IMR-90 (cell line): ENCODE data around the gene DHDH. TPM values are rescaled to one million over a fixed set of nuclear protein-coding genes. Genes with fewer than 3 reads are reported as not detected.

Experiments used
- ATAC-seq: fragments of 200-7000 bp; cut with Tn5 transposase; 2 replicates; pipeline ENCODE4 v1.9.1; 2020; ENCODE audit warnings: low read depth, mild to moderate bottlenecking, moderate library complexity
- BruUV-seq: library from RNA; stranded (reverse); fragments of 400-500 nt; replicated peaks from 2 replicates; lab custom pipeline; 2021; lab: Mats Ljungman, UMichigan
- CTCF ChIA-PET: fragments of 300-600 bp; formaldehyde crosslinking; extraction: SDS; loops from one replicate; lab custom pipeline; 2021; ENCODE audit warnings: antibody characterized with exemption; lab: Yijun Ruan, JAX
- POLR2A ChIA-PET: fragments of 300-600 bp; sonication (Branson Sonifier 250); formaldehyde crosslinking; loops from one replicate; lab custom pipeline; 2022; ENCODE audit warnings: antibody characterized with exemption; ENCODE audit not compliant: unreplicated experiment; lab: Charles Lee
- DNase-seq: peaks from one replicate; pipeline ENCODE4 v3.0.0; 2013
- H2AFZ ChIP-seq: replicated peaks from 2 replicates; pipeline ENCODE3; 2013; ENCODE audit warnings: low read length, mild to moderate bottlenecking; ENCODE audit not compliant: poor library complexity
- H2AK5ac ChIP-seq: 2 replicates; pipeline ENCODE4 v1.6.1; 2013; ENCODE audit warnings: low read depth, low read length, inconsistent platforms
- H2AK9ac ChIP-seq: replicated peaks from 2 replicates; pipeline ENCODE3; 2013; ENCODE audit warnings: mild to moderate bottlenecking, low read depth, low read length, moderate library complexity; ENCODE audit not compliant: poor library complexity
- H2BK120ac ChIP-seq: 2 replicates; pipeline ENCODE4 v1.6.1; 2013; ENCODE audit warnings: low read depth, low read length, inconsistent platforms
- H2BK15ac ChIP-seq: 3 replicates; pipeline ENCODE4 v1.6.1; 2013; ENCODE audit warnings: low read depth, low read length, inconsistent platforms
- H2BK20ac ChIP-seq: 2 replicates; pipeline ENCODE4 v1.6.1; 2013; ENCODE audit warnings: low read depth, mild to moderate bottlenecking, inconsistent platforms, low read length, moderate library complexity
- H2BK5ac ChIP-seq: 2 replicates; pipeline ENCODE4 v1.6.1; 2013; ENCODE audit warnings: mild to moderate bottlenecking, low read depth, low read length, inconsistent platforms; ENCODE audit not compliant: poor library complexity, severe bottlenecking
- H3K14ac ChIP-seq: replicated peaks from 2 replicates; pipeline ENCODE4 v1.6.1; 2013; ENCODE audit warnings: low read depth, low read length, inconsistent platforms
- H3K18ac ChIP-seq: 2 replicates; pipeline ENCODE4 v1.6.1; 2013; ENCODE audit warnings: low read depth, low read length, control low read depth
- H3K23ac ChIP-seq: 2 replicates; pipeline ENCODE4 v1.6.1; 2013; ENCODE audit warnings: low read depth, low read length, inconsistent platforms
- H3K27ac ChIP-seq: 2 replicates; pipeline ENCODE4 v1.5.1; 2013; ENCODE audit warnings: mild to moderate bottlenecking, control low read depth, low read length; ENCODE audit not compliant: insufficient read depth
- H3K27me3 ChIP-seq: 2 replicates; pipeline ENCODE4 v1.6.1; 2013; ENCODE audit warnings: low read length; ENCODE audit not compliant: control insufficient read depth, insufficient read depth
- H3K36me3 ChIP-seq: 2 replicates; pipeline ENCODE4 v1.6.1; 2013; ENCODE audit warnings: low read length, mixed read lengths; ENCODE audit not compliant: control insufficient read depth, insufficient read depth
- H3K4ac ChIP-seq: 2 replicates; pipeline ENCODE4 v1.6.1; 2013; ENCODE audit warnings: low read depth, low read length, inconsistent platforms
- H3K4me1 ChIP-seq: 2 replicates; pipeline ENCODE4 v1.6.1; 2013; ENCODE audit warnings: low read length, mixed read lengths; ENCODE audit not compliant: control insufficient read depth, insufficient read depth
- H3K4me2 ChIP-seq: 2 replicates; pipeline ENCODE4 v1.6.1; 2013; ENCODE audit warnings: low read depth, mild to moderate bottlenecking, control low read depth, low read length, moderate library complexity
- H3K4me3 ChIP-seq: 2 replicates; pipeline ENCODE4 v1.5.1; 2013; ENCODE audit warnings: low read depth, mild to moderate bottlenecking, control low read depth, low read length, moderate library complexity; ENCODE audit not compliant: insufficient read depth
- H3K56ac ChIP-seq: 2 replicates; pipeline ENCODE4 v1.6.1; 2013; ENCODE audit warnings: low read length, inconsistent platforms; ENCODE audit not compliant: insufficient read depth; ENCODE audit errors: extremely low read depth
- H3K79me1 ChIP-seq, 2 experiments: 2 replicates each; pipeline ENCODE4 v1.6.1; 2013; ENCODE audit warnings: low read length in 2 of 2, inconsistent platforms in 1 of 2, low read depth in 1 of 2
- H3K9ac ChIP-seq: 2 replicates; pipeline ENCODE4 v1.6.1; 2013; ENCODE audit warnings: low read depth, low read length, control low read depth
- H3K9me1 ChIP-seq: 2 replicates; pipeline ENCODE4 v1.6.1; 2013; ENCODE audit warnings: low read length, inconsistent platforms; ENCODE audit not compliant: insufficient read depth
- H3K9me3 ChIP-seq: 2 replicates; pipeline ENCODE4 v1.6.1; 2013; ENCODE audit warnings: low read length; ENCODE audit not compliant: control insufficient read depth, insufficient read depth
- H4K20me1 ChIP-seq: 2 replicates; pipeline ENCODE4 v1.6.1; 2013; ENCODE audit warnings: low read length, inconsistent platforms; ENCODE audit not compliant: insufficient read depth
- H4K5ac ChIP-seq: 2 replicates; pipeline ENCODE4 v1.6.1; 2013; ENCODE audit warnings: mild to moderate bottlenecking, low read depth, low read length, control low read depth
- H4K8ac ChIP-seq, 2 experiments: 2 replicates each; pipeline ENCODE4 v1.6.1; 2013; ENCODE audit warnings: low read depth in 2 of 2, low read length in 2 of 2, control low read depth in 1 of 2, inconsistent platforms in 1 of 2
- H4K91ac ChIP-seq: 2 replicates; pipeline ENCODE4 v1.6.1; 2013; ENCODE audit warnings: low read depth, low read length, inconsistent platforms; ENCODE audit not compliant: insufficient read depth
- BHLHE40 ChIP-seq: fragments of 150-350 bp; IDR thresholded peaks from 2 replicates; pipeline ENCODE4 v1.6.1; 2016; ENCODE audit warnings: mild to moderate bottlenecking, low read depth, low read length
- CEBPB ChIP-seq: IDR thresholded peaks from 2 replicates; pipeline ENCODE4 v1.6.1; 2012; ENCODE audit warnings: low read depth, low read length, improper control_type of control experiment
- CHD1 ChIP-seq: IDR thresholded peaks from 2 replicates; pipeline ENCODE4 v1.6.1; 2012; ENCODE audit warnings: low read depth, low read length, improper control_type of control experiment
- ELK1 ChIP-seq: fragments of 150-350 bp; IDR thresholded peaks from 2 replicates; pipeline ENCODE4 v1.6.1; 2016; ENCODE audit warnings: low read depth, mild to moderate bottlenecking, low read length, moderate library complexity, borderline replicate concordance
- FOS ChIP-seq: fragments of 150-350 bp; IDR thresholded peaks from 2 replicates; pipeline ENCODE4 v1.6.1; 2016; ENCODE audit warnings: low read depth, low read length
- MAZ ChIP-seq: IDR thresholded peaks from 2 replicates; pipeline ENCODE4 v1.6.1; 2012; ENCODE audit warnings: low read depth, mild to moderate bottlenecking, low read length, improper control_type of control experiment, moderate library complexity, borderline replicate concordance
- NFE2L2 ChIP-seq: fragments of 150-350 bp; IDR thresholded peaks from 2 replicates; pipeline ENCODE4 v1.6.1; 2016; ENCODE audit warnings: low read depth, mild to moderate bottlenecking, low read length
- POLR2A ChIP-seq: IDR thresholded peaks from 2 replicates; pipeline ENCODE4 v1.6.1; 2012; ENCODE audit warnings: mild to moderate bottlenecking, low read depth, low read length
- USF2 ChIP-seq: fragments of 150-350 bp; IDR thresholded peaks from 2 replicates; pipeline ENCODE4 v1.6.1; 2017; ENCODE audit warnings: mild to moderate bottlenecking, antibody characterized with exemption, low read length, low read depth
- whole genome bisulfite sequencing, 2 experiments: methylation state at CpG; one replicate each; pipeline versions ENCODE4 v1.1.5 to v1.1.7; 2013; ENCODE audit warnings: missing lambda C conversion rate in 2 of 2; ENCODE audit not compliant: insufficient read length in 1 of 2; ENCODE audit errors: extremely low coverage in 2 of 2; 5-methylcytosine and 5-hydroxymethylcytosine counted together
- dilution Hi-C: fragments of 300-500 bp; cut with HindIII; formaldehyde crosslinking; loops from one replicate; pipeline ENCODE4 v1.14.3; 2018; ENCODE audit warnings: low sequenced_read_pairs; ENCODE audit not compliant: unreplicated experiment
- in situ Hi-C: fragments of 300-500 bp; cut with MboI; formaldehyde crosslinking; loops from 3 replicates; pipeline ENCODE4 v1.14.3; 2019; ENCODE audit warnings: low sequenced_read_pairs, inconsistent platforms, mixed read lengths
- intact Hi-C: fragments of 100-400 bp; cut with micrococcal nuclease; formaldehyde crosslinking; loops from 2 replicates; pipeline ENCODE4 v1.10.0; 2022
- polyA plus RNA-seq, 3 experiments: library from polyadenylated mRNA; depleted of rRNA; stranded (reverse); fragments of >200 nt; gene quantifications; 2 replicates each; pipeline ENCODE4 v1.2.3, GENCODE V29; 2012; ENCODE audit warnings: low replicate concordance in 1 of 3
- total RNA-seq: library from RNA; depleted of rRNA; stranded (reverse); fragments of >200 nt; gene quantifications from 2 replicates; pipeline ENCODE4 v1.2.3, GENCODE V29; 2012

DHDH gene
- total and polyA plus RNA-seq, 2 of the 4 experiments (the other 2 are of a cell fraction) = 0.36 to 0.53 TPM

- H3K4ac ChIP-seq = no peak overlapping the region
- no peak overlapping the region for H4K91ac ChIP-seq
- no peak overlapping the region for H2AFZ ChIP-seq
- no peak overlapping the region for H2BK15ac ChIP-seq
- 0 out of 2 replicates have a peak, but pooled peaks cover 3% of the 10 kb centered on the region for H3K9me1 ChIP-seq
- H2BK120ac ChIP-seq = no peak overlapping the region
- no peak overlapping the region for H3K23ac ChIP-seq
- H2AK5ac ChIP-seq = no peak overlapping the region
- H3K27me3 ChIP-seq = no peaks in the 10 kb centered on the region
- H3K56ac ChIP-seq = no peak overlapping the region
- H3K36me3 ChIP-seq = peaks cover 57% of the 10 kb centered on the region
- ChIA-PET CTCF (interaction anchor here (0.6 kb wide), 1 partner anchor 46 kb away, joined by 3 read pairs; the partner anchor contains the start of gene FTL), POLR2A (no interaction called here)
- H3K18ac ChIP-seq = no peak overlapping the region
- TF ChIP-seq BHLHE40 = no peak
- TF ChIP-seq NFE2L2 = no peak
- no peak for TF ChIP-seq USF2
- TF ChIP-seq POLR2A = no peak
- TF ChIP-seq FOS = no peak
- TF ChIP-seq MAZ = no peak
- no peak for TF ChIP-seq CEBPB
- TF ChIP-seq CHD1 = no peak
- TF ChIP-seq ELK1 = no peak
- no peaks in the 10 kb centered on the region for H3K9me3 ChIP-seq
- H4K8ac ChIP-seq = no peak overlapping the region
- no peak overlapping the region for H4K5ac ChIP-seq
- no peak overlapping the region for H3K9ac ChIP-seq
- no peak overlapping the region for H2BK20ac ChIP-seq
- dilution Hi-C loops = no loop called here
- ATAC-seq = peak; percentile 49
- no peak overlapping the region for H2BK5ac ChIP-seq
- intact Hi-C loops = no loop called here
- H3K27ac ChIP-seq = no peak overlapping the region
- no peak overlapping the region for H3K14ac ChIP-seq
- no peak overlapping the region for H3K4me3 ChIP-seq
- no peaks in the 10 kb centered on the region for H3K4me1 ChIP-seq
- no peak overlapping the region for H3K4me2 ChIP-seq
- H4K20me1 ChIP-seq = no peaks in the 10 kb centered on the region; the same call in 1 of the 2 replicates
- 69% methylated on average over 4 of the region's 18 CpGs; no CpG with 5 or more reads in 1 of the 2 experiments for WGBS, 2 experiments
- in situ Hi-C loops = no loop called here
- H3K79me1 ChIP-seq = 0 out of 4 replicates have a peak, but pooled peaks cover 0 to 8% of the 10 kb centered on the region in 2 experiments
- DNase-seq = no peak
- BruUV-seq = no TSS peak
- H2AK9ac ChIP-seq = no peak overlapping the region
Measured at GRCh38 chr19:48918801-48919247, 14.7 kb upstream of the DHDH start.
